NB4 (cell line): ENCODE results near the gene SMC6.

Experiments used
- DNase-seq: peaks from one replicate; pipeline ENCODE4 v3.0.0; 2010; ENCODE audit warnings: low read depth
- H3K4me3 ChIP-seq: one replicate; pipeline ENCODE4 v1.5.1; 2011; ENCODE audit warnings: mild to moderate bottlenecking, low read depth, low read length, moderate library complexity
- MYC ChIP-seq: IDR thresholded peaks from 2 replicates; pipeline ENCODE4 v1.6.1; 2011; ENCODE audit warnings: low read depth, low read length
- POLR2A ChIP-seq: IDR thresholded peaks from 2 replicates; pipeline ENCODE4 v1.6.1; 2011; ENCODE audit warnings: mild to moderate bottlenecking; ENCODE audit not compliant: insufficient read length; ENCODE audit errors: extremely low read depth
- TF ChIP-seq, protein P1 (sequence below): IDR thresholded peaks from 2 replicates; pipeline ENCODE4 v1.6.1; 2011; ENCODE audit warnings: low read depth, low read length
- TF ChIP-seq, protein P2 (sequence below): IDR thresholded peaks from one replicate; pipeline ENCODE4 v1.5.1; 2012; ENCODE audit warnings: low read depth, low read length

Gene SMC6

DNA sequence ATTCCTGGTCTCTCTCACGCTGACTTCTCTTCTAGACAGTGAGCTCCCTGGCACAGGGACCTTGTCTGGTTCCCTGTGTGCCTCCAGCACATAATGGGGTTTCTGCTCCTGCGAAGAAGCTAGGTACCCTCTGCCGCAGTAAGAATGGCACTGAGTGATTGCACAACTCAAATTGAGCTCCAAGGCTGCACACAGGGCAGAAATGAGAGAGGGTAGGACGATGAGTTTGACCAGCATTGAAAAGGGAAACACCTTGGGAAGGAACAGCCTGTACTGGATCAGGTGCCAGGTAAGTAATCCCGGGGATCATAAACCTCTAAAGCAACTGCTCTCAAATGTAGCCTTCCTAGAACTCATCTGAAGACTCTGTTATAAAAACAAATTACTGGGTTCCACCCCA is 41.7 kb upstream of the SMC6 start:
- no peak for DNase-seq
- TF ChIP-seq, protein P1, sequence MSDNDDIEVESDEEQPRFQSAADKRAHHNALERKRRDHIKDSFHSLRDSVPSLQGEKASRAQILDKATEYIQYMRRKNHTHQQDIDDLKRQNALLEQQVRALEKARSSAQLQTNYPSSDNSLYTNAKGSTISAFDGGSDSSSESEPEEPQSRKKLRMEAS: no peak
- TF ChIP-seq MYC (no peak), POLR2A (no peak)
- TF ChIP-seq, protein P2, sequence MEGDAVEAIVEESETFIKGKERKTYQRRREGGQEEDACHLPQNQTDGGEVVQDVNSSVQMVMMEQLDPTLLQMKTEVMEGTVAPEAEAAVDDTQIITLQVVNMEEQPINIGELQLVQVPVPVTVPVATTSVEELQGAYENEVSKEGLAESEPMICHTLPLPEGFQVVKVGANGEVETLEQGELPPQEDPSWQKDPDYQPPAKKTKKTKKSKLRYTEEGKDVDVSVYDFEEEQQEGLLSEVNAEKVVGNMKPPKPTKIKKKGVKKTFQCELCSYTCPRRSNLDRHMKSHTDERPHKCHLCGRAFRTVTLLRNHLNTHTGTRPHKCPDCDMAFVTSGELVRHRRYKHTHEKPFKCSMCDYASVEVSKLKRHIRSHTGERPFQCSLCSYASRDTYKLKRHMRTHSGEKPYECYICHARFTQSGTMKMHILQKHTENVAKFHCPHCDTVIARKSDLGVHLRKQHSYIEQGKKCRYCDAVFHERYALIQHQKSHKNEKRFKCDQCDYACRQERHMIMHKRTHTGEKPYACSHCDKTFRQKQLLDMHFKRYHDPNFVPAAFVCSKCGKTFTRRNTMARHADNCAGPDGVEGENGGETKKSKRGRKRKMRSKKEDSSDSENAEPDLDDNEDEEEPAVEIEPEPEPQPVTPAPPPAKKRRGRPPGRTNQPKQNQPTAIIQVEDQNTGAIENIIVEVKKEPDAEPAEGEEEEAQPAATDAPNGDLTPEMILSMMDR: no peak
- no peak overlapping the region for H3K4me3 ChIP-seq

- TF ChIP-seq POLR2A (no peak), MYC (no peak)
- TF ChIP-seq, protein P2: no peak
- TF ChIP-seq, protein P1: no peak
- DNase-seq: no peak
- H3K4me3 ChIP-seq: no peak overlapping the region
Observed at GRCh38 chr2:17793803-17794354, 40.3 kb upstream of the SMC6 start.

GRCh38 chr2:17793296-17793695 is 39.7 kb upstream of the SMC6 start:
- no peak overlapping the region for H3K4me3 ChIP-seq
- no peak for DNase-seq
- TF ChIP-seq POLR2A: no peak

DNA sequence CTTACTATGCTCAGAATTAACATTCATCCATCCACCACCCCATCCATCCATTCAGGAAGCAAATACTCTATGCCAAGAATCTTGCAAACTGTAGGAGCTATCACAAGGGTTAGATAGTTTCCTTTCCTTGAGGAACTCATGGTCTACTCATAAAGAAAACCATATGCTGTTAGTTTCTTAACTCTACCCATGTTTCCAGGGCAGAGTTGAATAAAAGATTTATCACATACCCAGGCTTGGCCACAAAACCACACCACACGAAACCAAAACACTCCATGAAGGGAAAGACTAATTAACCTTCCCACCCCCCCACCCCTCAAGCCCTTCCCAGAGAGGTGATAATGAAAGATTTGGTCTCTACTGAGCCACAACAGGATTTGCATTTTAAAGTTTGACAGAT is 38.9 kb upstream of the SMC6 start:
- H3K4me3 ChIP-seq: no peak overlapping the region
- TF ChIP-seq, protein P1: no peak
- TF ChIP-seq, protein P2: no peak
- no peak for TF ChIP-seq POLR2A
- no peak for TF ChIP-seq MYC
- DNase-seq: no peak

DNA sequence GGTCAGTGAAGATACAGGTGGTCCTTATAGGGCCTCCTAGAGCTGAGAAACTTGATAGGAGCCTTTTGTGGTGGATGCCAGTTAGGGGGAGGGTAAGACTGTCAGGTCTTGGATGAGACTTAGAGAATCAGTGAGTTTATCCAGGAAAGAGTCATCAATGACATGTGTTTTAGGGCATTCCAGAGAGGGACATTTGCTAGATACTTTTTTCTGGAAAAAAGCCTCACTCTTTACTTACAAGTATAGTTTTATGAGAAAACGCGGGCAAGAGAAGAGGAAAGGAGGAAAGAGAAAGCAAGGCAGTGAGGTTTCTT is 38.2 kb upstream of the SMC6 start:
- H3K4me3 ChIP-seq: no peak overlapping the region
- no peak for DNase-seq
- TF ChIP-seq MYC: no peak
- TF ChIP-seq, protein P2: no peak
- no peak for TF ChIP-seq POLR2A
- TF ChIP-seq, protein P1: no peak

DNA sequence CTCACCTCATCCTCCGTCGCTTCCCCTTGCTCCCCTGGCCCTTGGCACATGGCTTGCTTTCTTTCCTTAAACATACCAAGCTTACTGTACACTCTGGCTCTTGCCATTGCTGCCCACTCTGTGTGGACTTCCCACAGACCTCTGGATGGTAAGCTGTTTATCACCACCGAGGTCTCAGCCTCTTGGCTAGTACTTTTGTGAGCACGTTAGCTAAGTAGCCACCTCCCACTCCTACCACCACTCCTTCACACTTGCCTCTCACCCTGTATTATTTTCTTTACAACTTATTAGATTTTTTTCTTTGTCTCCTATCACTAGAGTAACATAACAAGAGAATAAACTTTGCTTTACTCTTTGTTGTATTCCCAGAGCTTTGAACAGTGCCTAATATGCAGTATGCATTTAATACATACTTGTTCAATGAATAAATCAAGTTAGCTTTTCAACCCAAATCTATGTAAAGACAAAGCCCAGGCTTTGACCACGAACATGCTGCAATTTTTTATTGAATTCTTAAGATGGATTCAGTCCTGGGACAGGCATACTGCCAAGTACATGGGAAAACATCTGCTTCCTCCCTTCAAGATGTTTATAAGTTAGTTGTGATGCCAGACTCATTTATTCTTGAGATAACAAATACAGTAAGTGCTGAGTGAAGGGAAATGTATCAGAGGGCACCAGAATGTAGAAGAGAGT is 37.7 kb upstream of the SMC6 start:
- no peak overlapping the region for H3K4me3 ChIP-seq
- no peak for DNase-seq
- no peak for TF ChIP-seq POLR2A
- TF ChIP-seq, protein P1: no peak
- TF ChIP-seq, protein P2: no peak
- no peak for TF ChIP-seq MYC
